Chondrocyte (in vitro differentiated cells): ENCODE data around the gene SLC38A1. TPM values are rescaled to one million over a fixed set of nuclear protein-coding genes. Genes with fewer than 3 reads are reported as not detected.

Source experiments
- DNase-seq: peaks from one replicate; pipeline ENCODE4 v3.0.0; 2021; ENCODE audit warnings: mixed read lengths, low spot score
- H3K27ac Mint-ChIP-seq: one replicate; pipeline ENCODE4 v1.8.0; 2021; ENCODE audit warnings: mild to moderate bottlenecking, moderate library complexity, mixed read lengths; ENCODE audit not compliant: unreplicated experiment
- H3K27me3 Mint-ChIP-seq: 2 replicates; pipeline ENCODE4 v1.8.0; 2021; ENCODE audit warnings: low read depth, mixed read lengths
- H3K36me3 Mint-ChIP-seq: 2 replicates; pipeline ENCODE4 v1.8.0; 2021; ENCODE audit warnings: low read depth, mixed read lengths
- H3K4me1 Mint-ChIP-seq: 2 replicates; pipeline ENCODE4 v1.8.0; 2021; ENCODE audit warnings: low read depth, mild to moderate bottlenecking, mixed read lengths
- H3K4me3 Mint-ChIP-seq: one replicate; pipeline ENCODE4 v1.8.0; 2021; ENCODE audit warnings: mild to moderate bottlenecking, moderate library complexity, mixed read lengths; ENCODE audit not compliant: unreplicated experiment
- H3K9me3 Mint-ChIP-seq: 2 replicates; pipeline ENCODE4 v1.8.0; 2021; ENCODE audit warnings: low read depth, mixed read lengths
- total RNA-seq: library from RNA; stranded (reverse); gene quantifications from 3 replicates; pipeline ENCODE4 v1.2.1, GENCODE V29; 2021
- TF ChIP-seq, protein P1 (sequence below): fragments of 200-600 bp; sonication (generic); IDR thresholded peaks from 2 replicates; pipeline ENCODE4 v1.5.0; 2021; ENCODE audit warnings: antibody characterized with exemption, mild to moderate bottlenecking, moderate library complexity

The SLC38A1 gene
- total RNA-seq, 1 donor from 2014 or later, result 185 TPM

DNA sequence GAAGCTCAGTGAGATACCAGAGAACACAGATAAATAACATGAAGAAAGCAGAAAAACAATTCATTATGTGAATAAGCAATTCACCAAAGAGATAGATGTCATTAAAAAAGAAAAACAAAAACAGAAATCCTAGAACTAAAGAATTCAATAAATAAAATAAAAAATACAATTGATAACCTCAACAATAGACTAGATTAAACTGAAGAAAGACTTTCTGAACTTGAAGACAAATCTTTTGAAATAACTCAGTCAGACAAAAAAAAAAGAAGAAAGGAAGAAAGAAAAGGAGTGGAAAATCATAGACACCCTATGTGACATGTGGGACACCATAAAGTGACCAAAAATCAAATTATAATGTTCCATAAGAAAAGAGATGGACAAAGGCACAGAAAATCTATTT is 14.0 kb upstream of the SLC38A1 start:
- peaks cover 37% of the 10 kb centered on the region for H3K36me3 Mint-ChIP-seq
- H3K27ac Mint-ChIP-seq, result no peak overlapping the region
- no peak overlapping the region for H3K4me3 Mint-ChIP-seq
- no peak for DNase-seq
- no peaks in the 10 kb centered on the region for H3K4me1 Mint-ChIP-seq
- H3K27me3 Mint-ChIP-seq, result peaks cover 3% of the 10 kb centered on the region
- peaks cover 48% of the 10 kb centered on the region for H3K9me3 Mint-ChIP-seq
- TF ChIP-seq, protein P1, sequence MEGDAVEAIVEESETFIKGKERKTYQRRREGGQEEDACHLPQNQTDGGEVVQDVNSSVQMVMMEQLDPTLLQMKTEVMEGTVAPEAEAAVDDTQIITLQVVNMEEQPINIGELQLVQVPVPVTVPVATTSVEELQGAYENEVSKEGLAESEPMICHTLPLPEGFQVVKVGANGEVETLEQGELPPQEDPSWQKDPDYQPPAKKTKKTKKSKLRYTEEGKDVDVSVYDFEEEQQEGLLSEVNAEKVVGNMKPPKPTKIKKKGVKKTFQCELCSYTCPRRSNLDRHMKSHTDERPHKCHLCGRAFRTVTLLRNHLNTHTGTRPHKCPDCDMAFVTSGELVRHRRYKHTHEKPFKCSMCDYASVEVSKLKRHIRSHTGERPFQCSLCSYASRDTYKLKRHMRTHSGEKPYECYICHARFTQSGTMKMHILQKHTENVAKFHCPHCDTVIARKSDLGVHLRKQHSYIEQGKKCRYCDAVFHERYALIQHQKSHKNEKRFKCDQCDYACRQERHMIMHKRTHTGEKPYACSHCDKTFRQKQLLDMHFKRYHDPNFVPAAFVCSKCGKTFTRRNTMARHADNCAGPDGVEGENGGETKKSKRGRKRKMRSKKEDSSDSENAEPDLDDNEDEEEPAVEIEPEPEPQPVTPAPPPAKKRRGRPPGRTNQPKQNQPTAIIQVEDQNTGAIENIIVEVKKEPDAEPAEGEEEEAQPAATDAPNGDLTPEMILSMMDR, result no peak

- TF ChIP-seq, protein P1, result no peak
- no peaks in the 10 kb centered on the region for H3K9me3 Mint-ChIP-seq
- no peak for DNase-seq
- H3K4me3 Mint-ChIP-seq, result no peak overlapping the region
- H3K27me3 Mint-ChIP-seq, result no peaks in the 10 kb centered on the region
- no peaks in the 10 kb centered on the region for H3K36me3 Mint-ChIP-seq
- no peak overlapping the region for H3K27ac Mint-ChIP-seq
- no peaks in the 10 kb centered on the region for H3K4me1 Mint-ChIP-seq
Measured at GRCh38 chr12:46276756-46277155, 7.9 kb upstream of the SLC38A1 start.

DNA sequence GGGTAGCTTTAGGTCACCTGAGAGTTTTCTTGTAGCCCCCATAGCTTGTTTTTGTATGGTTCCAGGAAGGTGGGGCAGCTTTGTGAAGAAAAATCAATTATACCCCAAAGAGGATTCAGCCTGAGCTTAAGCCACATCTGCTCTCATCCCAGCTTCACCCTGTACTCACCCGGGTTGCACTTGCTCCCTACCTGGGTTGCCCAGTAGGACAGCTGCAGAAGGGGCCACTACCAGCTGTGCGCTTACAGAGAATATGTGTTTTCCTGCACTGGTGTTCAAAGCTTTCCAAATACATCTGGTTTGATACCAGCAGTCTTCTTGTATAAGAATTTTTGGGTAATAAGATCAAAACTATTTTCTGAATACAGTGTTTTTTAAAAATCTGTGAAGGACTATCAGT is 3.0 kb upstream of the SLC38A1 start:
- DNase-seq, result no peak
- Mint-ChIP-seq H3K27ac (no peak overlapping the region), H3K36me3 (peaks cover 3% of the 10 kb centered on the region), H3K27me3 (no peaks in the 10 kb centered on the region), H3K4me1 (peaks cover 5% of the 10 kb centered on the region), H3K9me3 (no peaks in the 10 kb centered on the region), H3K4me3 (no peak overlapping the region)
- TF ChIP-seq, protein P1, result no peak

- Mint-ChIP-seq H3K4me1 (peaks cover 5% of the 10 kb centered on the region), H3K27ac (peak overlapping the region; percentile 7), H3K4me3 (no peak overlapping the region), H3K36me3 (peaks cover 3% of the 10 kb centered on the region), H3K9me3 (no peaks in the 10 kb centered on the region), H3K27me3 (no peaks in the 10 kb centered on the region)
- TF ChIP-seq, protein P1, result no peak
- DNase-seq, result no peak
Measured at GRCh38 chr12:46269429-46270241, 792 bp upstream of the SLC38A1 start.

GRCh38 chr12:46267825-46268582 is 839 bp downstream of the SLC38A1 start:
- peaks cover 18% of the 10 kb centered on the region for H3K4me1 Mint-ChIP-seq
- TF ChIP-seq, protein P1, result no peak
- no peak overlapping the region for H3K27ac Mint-ChIP-seq
- no peaks in the 10 kb centered on the region for H3K9me3 Mint-ChIP-seq
- no peak overlapping the region for H3K4me3 Mint-ChIP-seq
- no peaks in the 10 kb centered on the region for H3K27me3 Mint-ChIP-seq
- peaks cover 3% of the 10 kb centered on the region for H3K36me3 Mint-ChIP-seq
- DNase-seq, result no peak
